ENCODE measurements around the gene SCO2. TPM values are rescaled to one million over a fixed set of nuclear protein-coding genes. Genes with fewer than 3 reads are reported as not detected.
A peak's percentile ranks its signal among the peaks of the same experiment; 100 is the strongest.

SCO2 gene, protein sequence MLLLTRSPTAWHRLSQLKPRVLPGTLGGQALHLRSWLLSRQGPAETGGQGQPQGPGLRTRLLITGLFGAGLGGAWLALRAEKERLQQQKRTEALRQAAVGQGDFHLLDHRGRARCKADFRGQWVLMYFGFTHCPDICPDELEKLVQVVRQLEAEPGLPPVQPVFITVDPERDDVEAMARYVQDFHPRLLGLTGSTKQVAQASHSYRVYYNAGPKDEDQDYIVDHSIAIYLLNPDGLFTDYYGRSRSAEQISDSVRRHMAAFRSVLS
- 1.9 TPM for total RNA-seq

DNA sequence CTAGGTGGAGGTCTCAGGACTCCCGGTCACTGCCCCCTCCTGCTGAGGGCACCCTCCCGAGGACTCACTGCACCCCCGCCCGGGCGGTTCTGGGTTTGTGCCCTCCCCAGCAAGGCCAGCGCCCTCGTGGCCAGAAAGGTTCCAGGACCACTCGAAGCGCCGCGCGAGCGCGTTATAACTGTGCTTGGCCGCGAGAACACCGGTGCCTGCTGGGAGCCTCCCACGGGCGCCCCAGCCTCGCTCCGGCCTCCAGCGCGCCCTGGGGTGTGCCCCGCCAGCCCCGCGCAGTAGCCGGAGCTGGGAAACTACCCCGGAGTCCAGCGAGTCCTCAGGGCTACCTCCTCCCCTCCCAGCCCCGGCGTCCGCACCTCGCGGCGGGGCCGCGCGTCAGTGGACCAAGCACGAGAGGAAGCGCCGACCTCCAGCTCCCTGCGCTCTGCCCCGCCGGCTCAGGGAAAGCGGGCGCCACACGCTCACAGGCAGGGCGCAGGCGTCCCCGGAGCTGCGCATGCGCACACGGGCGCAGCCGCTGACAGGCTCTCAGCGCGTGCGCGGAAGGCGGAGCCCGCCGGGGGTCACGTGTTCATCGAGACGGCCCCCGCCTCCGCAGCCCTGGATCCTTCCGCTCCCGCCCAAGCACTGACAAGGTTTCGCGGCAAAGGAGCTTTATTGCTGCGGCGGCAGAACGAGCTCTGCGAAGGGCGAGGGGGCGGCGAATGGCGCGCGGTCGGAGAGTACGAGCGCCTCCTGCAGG lies at the start of gene SCO2:
Gene SCO2, minus strand, starts transcription at position 495 of the 754 bp plus-strand sequence. CDS start 1,187 bp downstream, outside the sequence.
- intact Hi-C loops (cut with DNase I), result loop anchor here (1.0 kb wide), 1 partner anchor 15 kb away; no protein-coding TSS in a partner anchor
- DNase-seq (ENCODE audit: low spot score) (peak; percentile 99), ATAC-seq (peak; percentile 79)

DNA sequence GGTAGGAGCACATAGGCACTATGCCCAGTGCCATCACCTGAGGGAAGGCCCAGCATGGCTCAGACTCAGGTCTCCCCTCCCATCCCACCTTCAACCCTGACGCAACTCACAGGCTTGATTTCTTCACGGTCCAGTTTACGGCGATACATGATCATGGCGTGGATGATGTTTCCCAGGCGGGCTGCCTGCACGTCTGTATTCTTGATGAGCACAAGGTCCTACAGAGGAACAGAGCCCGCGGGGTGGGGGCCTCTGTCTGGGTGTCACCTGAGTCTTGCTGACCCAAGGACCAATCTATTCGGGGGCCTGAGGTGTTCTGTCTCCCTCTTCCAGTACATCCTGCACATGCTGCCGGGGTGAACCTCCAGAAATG lies 49.0 kb upstream of the SCO2 start:
- no peak for ATAC-seq
- no peak for DNase-seq (ENCODE audit: low spot score)
- intact Hi-C loops (cut with DNase I), result no loop called here

DNA sequence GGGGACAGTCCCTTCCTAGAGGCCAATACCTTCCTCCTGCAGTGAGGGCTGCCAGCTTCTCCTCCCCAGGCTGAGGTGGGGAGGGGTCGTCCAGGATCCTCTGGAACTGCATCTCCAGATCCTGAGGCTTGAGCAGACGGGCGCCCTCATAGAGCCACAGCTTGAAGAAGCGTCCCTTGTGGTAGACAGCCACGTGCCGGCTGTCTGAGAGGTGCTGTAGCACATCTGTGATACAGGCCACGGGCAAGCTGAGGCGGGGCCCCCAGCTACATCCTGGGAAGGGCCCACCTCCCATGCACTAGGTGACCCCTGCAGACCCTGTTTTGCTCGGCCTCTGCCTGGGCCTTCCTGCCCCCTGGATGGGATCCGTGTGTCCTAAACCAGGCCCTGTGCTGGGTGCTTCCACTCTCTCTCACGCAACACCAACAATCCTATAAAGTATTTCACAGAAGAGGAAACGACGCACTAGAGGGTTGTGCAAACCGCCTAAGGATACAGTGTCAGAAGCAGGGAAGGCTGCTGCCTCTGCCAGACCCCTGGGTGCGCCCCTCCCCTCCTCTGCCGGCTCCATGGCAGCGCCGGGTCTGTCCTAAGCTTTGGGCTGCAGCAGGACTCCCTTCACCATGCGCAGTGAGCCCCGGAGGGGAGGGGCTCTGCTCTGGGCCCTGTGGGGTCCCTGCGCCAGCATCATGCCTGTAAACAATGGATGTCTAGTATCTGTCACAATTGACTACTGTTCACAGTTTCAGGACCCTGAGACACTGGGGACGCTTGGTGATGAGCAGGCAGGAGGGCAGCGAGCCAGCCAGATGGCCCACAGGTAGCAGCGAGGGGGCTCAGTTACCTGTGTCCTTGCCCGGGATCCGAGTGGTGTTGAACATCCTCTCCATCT lies 48.3 kb upstream of the SCO2 start:
- ATAC-seq (no peak), DNase-seq (ENCODE audit: low spot score) (no peak)
- intact Hi-C loops (cut with DNase I), result no loop called here

DNA sequence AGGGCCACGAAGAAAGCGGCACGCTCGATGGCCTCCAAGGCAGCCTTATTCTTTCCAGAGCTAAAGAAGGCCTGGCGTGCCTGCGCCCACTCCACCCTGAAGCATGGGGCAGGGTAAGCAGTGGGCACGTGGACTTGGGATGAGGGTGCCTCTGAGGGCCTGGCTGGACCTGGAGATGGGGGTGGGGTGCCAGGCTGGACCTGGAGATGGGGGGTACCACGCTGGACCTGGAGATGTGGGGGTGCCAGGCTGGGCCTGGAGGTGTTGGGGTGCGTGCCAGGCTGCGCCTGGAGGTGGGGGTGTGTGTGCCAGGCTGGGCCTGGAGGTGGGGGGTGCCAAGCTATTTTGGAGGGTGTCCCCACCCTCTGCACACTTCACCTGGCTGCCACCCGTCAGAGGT lies 47.6 kb upstream of the SCO2 start:
- intact Hi-C loops (cut with DNase I), result no loop called here
- DNase-seq (ENCODE audit: low spot score), result no peak
- ATAC-seq, result no peak

DNA sequence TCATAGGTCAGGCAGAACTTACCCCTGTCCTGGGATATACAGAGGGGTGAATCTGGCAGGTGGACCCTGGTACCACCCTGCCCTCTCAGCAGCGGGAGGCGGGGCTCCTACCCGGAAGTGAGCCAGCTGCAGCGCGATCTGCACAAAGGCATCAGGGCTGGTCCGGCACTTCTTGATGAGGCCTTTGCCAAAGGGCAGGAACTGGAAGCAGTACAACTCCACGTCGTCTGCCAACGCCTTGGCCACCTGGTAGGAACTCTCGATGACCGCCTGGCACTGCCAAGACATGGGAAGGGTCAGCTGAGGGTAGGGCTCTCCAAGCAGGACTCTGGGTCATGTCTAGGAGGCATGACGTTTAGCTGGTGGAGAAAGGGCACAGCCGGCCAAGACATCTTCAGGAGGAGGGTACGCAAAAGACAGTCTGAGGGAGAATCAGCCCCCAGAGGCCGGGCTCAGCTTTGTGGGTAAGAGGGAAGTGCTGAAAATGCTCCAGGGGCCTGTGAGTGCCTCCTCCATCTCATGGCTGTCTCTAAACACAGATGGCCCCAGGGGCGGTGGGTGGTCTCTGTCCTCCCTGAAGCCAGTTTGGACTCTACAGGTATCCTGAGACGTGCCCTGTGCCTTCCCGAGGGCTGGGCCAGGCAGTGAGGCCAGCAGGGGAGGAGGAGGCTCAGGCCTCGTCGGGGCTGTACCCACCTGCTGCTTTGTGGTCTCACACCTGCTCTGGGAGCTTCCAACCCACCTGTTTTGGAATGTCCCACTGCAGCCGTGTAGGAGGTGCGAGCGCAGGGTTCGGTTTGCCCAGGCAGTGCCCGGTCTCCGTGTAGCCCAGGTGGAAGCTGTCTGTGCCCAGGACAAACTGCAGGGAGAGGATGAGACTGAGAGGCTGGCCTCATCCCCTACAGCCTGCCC lies 46.1 kb upstream of the SCO2 start:
- DNase-seq (ENCODE audit: low spot score) (no peak), ATAC-seq (no peak)
- intact Hi-C loops (cut with DNase I), result no loop called here

DNA sequence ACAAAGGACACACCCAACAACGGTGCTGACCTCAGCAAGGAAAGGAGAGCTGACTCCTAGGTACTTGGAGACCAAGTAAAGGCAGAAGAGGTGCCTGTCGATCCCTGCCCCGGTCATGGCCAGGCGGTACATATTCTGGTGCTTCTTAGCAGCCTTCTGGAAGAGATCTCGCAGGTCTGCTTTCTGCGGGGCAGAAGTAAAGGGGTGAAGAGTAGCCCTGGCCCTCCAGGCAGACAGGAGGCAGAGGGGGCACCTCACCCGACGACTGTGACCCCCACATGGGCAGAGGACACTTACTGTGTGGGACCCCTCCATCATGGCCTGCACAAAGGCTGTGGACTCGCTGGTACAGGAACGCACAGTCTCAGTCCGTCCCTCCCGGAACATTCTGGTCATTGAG lies 45.5 kb upstream of the SCO2 start:
- ATAC-seq, result no peak
- no peak for DNase-seq (ENCODE audit: low spot score)
- intact Hi-C loops (cut with DNase I), result no loop called here

DNA sequence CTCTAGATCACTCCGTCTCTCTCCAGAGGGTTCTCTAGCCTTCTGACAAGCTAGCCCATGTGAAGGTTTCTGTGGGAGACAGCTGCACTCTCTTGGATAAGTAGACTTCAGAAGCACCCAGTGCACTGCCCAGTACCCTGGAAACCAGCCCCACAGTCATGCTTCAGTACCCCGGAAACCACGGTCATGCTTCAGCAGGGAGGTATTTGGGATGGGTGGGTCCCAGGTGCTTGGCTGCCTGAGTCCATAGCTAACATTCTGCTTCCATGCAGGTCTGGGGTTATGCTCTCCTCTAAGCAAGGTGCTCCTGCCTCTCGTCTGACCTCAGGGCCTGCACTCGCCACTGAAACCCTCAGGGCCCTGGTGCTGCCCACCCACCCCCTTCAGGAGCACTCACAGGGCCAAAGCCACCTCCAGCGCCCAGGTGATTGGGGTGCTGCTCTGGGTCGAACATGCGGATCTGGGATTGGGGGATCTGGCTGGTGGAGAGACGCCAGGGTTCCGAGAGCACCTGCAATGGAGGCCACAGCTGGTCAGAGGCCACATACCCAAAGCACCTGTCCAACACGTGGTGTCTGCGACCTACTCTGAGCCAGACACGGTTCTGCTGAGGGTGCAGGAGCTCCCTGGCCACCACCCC lies 44.6 kb upstream of the SCO2 start:
- no peak for DNase-seq (ENCODE audit: low spot score)

DNA sequence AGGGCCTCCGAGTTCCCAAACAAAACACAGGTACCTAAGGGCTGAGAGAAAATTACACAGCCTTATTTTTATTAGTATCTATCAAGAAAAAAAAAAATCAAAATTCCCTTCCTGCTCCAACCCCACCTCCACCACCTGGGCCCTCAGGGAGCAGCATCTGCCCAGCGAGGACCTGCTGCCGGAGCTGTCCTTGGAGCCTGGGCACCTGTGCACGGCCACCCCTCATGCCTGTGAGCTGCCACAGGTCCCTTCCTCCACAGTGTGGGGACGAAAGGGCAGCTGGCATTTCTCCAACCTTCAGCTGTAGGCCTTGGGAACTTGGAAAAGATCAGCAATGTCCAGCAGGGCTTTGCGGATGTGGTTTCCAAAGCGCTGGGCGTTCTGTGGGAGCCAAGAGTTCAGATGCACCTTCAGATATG lies 43.7 kb upstream of the SCO2 start:
- intact Hi-C loops (cut with DNase I), result no loop called here
- DNase-seq (ENCODE audit: low spot score) (no peak), ATAC-seq (no peak)

More for the DNA sequence above, 44.6 kb upstream of the SCO2 start:
- no peak for ATAC-seq
- intact Hi-C loops (cut with DNase I), result no loop called here

DNA sequence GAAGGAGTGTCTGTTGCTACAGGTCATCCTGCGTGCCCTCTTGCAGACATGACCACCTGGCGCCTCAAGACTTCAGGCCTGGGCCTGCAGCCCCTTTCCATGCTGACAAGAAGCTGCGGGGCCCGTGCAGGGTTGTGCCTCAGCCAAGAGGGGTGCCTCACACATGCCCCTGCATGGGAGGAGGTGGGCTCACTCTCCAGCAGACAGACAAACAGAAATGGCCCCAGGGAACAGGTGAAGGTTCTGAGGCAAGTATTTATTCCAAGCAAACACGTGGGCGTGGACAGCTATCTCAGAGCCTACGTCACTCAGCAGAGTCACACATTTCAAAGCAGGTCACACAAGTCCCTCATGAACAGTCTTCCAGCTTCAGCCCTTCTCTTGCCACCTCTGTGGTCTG lies 43.2 kb upstream of the SCO2 start:
- ATAC-seq, result no peak
- intact Hi-C loops (cut with DNase I), result no loop called here
- no peak for DNase-seq (ENCODE audit: low spot score)

DNA sequence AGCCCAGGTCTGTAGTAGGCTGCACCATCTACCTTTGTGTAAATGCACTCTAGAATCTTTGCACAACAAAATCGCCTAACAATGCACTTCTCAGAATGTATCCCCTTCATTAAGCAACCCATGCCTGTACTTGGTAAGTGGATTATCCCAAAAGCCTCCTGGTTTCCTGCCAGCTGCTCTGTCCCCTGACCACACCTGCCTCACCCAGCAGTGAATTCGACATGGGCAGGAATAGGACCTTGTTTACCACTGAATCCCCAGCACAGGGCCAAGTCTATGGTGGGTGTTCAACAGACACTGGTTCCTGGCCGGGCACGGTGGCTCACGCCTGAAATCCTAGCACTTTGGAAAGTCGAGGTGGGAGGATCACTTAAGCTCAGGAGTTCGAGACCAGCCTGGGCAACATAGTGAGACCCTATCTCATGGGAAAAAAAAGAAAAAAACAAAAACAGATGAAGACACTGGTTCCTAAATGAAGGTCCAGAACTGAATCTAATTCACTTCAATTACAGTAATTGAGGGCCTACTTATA lies 42.4 kb upstream of the SCO2 start:
- ATAC-seq (no peak), DNase-seq (ENCODE audit: low spot score) (peak; percentile 49)
- intact Hi-C loops (cut with DNase I), result no loop called here

DNA sequence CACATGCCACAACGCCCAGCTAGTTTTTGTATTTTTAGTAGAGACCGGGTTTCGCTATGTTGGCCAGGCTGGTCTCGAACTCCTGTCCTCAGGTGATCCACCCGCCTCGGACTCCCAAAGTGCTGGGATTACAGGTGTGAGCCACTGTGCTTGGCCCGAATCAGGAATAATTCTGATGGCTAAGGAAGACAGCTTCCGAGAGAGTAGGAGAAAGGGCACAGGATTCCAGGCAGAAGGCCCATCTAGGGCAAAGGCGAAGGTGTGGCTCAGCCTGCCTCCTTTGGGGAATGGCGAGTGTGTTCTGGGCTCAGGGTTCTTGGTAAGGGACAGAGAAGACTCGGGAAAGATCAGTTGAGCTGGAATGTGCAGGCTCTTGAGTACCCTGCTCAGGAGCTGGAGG lies 38.9 kb upstream of the SCO2 start:
- no peak for DNase-seq (ENCODE audit: low spot score)
- intact Hi-C loops (cut with DNase I), result no loop called here
- no peak for ATAC-seq

DNA sequence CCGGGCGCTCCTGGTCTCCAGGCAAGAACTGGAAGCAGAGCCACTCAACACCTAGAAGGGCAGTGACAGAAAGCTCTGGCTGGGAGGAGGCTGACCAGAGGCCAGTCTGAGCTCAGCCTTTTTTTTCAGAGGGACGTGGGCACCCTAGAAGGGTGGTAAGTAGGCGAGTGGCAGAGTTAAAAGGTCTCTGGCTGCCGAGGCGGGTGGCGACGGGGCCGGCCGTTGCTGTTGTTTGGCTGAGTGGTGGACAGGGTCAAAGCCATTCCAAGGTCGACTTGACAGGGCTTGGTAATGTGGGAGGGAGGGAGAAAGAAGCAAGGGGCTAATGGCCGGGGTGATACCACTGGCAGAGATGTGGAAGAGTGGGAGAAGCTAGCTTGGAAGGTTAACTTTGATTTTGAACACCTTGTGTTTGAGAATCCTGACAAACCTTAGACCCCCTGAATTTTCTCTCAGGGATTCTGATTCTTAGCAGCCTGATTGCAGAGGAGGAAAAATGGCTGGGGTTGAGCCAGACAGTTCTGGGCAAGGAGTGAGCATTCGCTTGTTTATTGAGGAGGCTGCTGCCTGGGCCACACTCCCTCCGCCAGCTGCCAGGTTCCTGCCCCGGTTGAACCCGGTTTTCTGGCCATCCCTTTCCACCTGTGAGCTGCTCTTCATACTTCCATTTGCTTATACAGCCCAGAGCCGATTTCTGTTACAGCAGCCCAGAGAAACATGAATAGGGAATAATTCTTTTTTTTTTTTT lies 38.2 kb upstream of the SCO2 start:
- peak; percentile 23 for ATAC-seq
- intact Hi-C loops (cut with DNase I), result no loop called here

DNA sequence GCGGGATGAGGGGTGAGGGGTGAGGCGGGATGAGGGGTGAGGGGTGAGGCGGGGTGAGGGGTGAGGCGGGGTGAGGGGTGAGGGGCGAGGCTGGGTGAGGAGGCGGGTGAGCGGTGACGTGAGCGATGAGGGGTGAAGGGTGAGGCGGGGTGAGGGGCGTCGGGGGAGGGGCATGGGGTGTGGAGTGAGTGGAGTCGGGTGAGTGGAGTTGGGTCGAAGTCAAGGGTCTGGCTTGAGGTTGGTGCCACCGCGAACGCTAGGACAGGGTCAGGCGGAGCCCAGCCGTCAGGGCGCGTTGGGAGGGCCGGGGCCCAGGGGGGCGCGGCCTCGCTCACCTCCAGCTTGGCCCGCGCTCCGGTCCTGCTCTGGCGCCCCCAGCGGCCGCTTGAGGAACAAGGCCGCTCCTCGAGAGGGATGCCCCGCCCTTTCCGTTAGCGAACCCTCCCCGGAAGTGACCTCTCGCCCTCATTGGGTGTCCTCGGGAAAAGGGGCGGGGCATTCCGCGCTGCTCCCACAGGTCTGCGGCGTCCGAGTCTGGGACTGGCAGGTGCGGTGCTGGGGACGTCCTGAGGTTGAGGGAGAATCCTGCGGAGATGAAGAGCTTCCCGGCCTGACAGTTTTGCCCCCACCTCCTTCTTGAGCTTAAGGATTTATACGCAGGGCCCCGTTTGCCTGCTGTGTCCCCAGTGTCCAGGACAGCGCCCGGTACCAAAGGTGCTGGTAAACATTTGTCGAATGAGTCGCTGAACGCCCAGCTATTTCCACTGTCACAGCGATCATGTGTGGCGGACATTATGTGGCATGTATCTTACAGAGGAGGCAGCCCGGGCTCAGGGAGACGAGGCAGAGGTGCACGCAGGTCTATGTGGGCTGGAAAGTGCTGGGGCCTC lies 37.4 kb upstream of the SCO2 start, which contains the start of gene SYCE3:
Gene SYCE3, minus strand, starts transcription at position 397 of the 890 bp plus-strand sequence. CDS start 6,514 bp downstream, outside the sequence.
- peak; percentile 97 for ATAC-seq
- intact Hi-C loops (cut with DNase I), result no loop called here
- DNase-seq (ENCODE audit: low spot score), result peak; percentile 99

More for the DNA sequence above, 38.2 kb upstream of the SCO2 start:
- DNase-seq (ENCODE audit: low spot score), result no peak

DNA sequence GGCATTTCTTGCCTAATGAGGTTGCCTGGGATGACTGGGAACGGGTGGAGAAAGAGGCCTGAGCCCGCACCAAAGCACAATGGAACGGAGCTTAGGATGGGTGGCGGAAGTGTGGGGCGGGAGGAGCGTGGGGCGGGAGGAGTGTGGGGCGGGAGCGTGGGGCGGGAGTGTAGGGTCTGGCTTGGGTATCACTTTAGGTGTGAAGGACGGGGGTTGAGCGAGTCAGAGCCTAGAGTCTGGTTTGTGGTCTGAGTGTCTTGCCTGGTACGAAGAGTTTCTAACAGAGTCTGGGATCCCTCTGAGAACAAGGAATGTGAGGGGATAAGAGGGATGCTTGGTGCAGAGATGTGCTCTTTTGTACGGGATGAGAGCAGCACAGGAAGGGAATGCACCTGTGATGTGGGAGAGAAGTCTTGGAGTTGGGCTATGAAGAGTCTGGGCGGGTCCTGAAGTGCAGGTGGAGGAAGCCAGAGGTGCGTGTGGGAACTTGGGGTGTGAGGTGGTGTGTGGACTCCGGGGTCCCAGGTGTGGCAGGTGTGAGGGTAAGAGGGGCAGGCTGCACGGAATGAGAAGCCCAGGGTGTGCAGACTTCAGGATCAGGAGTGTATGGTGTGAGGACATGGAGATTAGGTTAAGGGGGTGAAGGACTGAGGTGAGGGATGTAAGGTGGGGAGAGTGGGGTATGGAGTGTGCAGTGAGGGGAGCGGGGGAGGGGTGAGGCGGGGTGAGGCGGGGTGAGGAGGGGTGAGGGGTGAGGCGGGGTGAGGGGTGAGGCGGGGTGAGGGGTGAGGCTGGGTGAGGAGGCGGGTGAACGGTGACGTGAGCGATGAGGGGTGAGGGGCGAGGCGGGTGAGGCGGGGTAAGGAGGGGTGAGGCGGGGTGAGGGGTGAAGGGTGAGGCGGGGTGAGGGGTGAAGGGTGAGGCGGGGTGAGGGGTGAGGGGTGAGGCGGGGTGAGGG lies 36.3 kb upstream of the SCO2 start:
- no peak for ATAC-seq
- no peak for DNase-seq (ENCODE audit: low spot score)
- intact Hi-C loops (cut with DNase I), result no loop called here

DNA sequence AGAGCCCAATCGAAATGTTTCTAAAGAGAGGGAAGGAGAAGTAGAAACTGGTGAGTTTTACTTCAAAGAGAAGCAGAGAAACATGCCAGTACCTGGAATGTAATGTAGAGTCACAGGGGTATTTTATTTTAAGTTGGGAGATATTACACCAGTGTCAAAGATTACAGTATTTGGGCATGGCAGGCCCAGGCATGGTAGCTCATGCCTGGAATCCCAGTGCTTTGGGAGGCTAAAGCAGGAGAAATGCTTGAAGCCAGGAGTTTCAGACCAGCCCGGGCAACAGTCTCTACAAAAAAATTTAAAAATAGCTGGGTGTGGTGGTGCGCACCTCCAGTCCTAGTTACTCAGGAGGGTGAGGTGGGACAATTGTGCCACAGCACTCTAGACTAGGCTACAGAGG lies 34.6 kb upstream of the SCO2 start:
- no peak for ATAC-seq
- DNase-seq (ENCODE audit: low spot score), result no peak
- intact Hi-C loops (cut with DNase I), result no loop called here
